Measurements from ENCODE around the gene PPP1R3A. TPM values are rescaled to one million over a fixed set of nuclear protein-coding genes. Genes with fewer than 3 reads are reported as not detected.

The PPP1R3A gene
- total RNA-seq, 1 experiment from 2014 or later, result not detected

DNA sequence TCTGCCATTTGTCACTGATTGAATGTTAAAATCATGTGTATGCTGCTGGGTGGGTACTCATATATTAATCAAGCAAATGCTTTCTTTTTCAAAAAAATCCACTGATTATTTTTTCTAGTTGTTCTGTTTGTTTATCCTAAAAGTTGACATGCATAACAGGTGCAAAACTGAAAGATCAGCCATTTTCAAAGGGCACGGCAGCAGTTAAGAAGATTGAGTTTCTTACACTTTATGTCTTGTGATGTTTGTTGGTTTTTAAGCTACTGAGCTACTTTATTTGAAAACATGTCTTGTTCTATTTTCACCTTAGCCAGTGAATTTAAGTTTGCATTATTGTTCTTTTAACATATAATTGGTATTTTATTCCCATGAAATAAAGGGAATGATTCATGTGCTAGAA, 45.8 kb downstream of the PPP1R3A start:
- H4K5ac ChIP-seq (ENCODE audit: insufficient read length, low read depth, low read length), result no peak overlapping the region
- no peaks in the 10 kb centered on the region for H3K23me2 ChIP-seq (ENCODE audit: insufficient read length, low read depth, low read length, poor library complexity, severe bottlenecking)
- H3K79me2 ChIP-seq (ENCODE audit: insufficient read depth, low read length), result no peaks in the 10 kb centered on the region
- no peaks in the 10 kb centered on the region for H3K27me3 ChIP-seq (ENCODE audit: insufficient read depth, low read length)
- H3K4me2 ChIP-seq (ENCODE audit: insufficient read depth, insufficient read length, low read length), result no peak overlapping the region
- no peak for DNase-seq
- no peak overlapping the region for H2BK120ac ChIP-seq (ENCODE audit: low read depth, low read length, poor library complexity, severe bottlenecking)
- no peak overlapping the region for H3K23ac ChIP-seq (ENCODE audit: insufficient read length, low read depth, low read length)
- no peak overlapping the region for H3T11ph ChIP-seq (ENCODE audit: low read length)
- H3K9me3 Mint-ChIP-seq, result no peaks in the 10 kb centered on the region; a peak in 1 of 5 replicates
- H2AK5ac ChIP-seq (ENCODE audit: insufficient read length, low read length), result no peak overlapping the region
- H3K4me1 Mint-ChIP-seq, result no peaks in the 10 kb centered on the region
- no peak overlapping the region for H3K14ac ChIP-seq (ENCODE audit: insufficient read depth, low read length)
- no peaks in the 10 kb centered on the region for H3K4me1 ChIP-seq (ENCODE audit: insufficient read depth, low read length)
- H3K27me3 Mint-ChIP-seq (ENCODE audit: low read depth), result no peaks in the 10 kb centered on the region
- H3K9ac ChIP-seq (ENCODE audit: extremely low read depth, insufficient read length, low read length), result no peak overlapping the region
- H2AFZ ChIP-seq (ENCODE audit: low read length), result no peak overlapping the region
- WGBS (ENCODE audit: extremely low coverage, insufficient read length, low lambda C conversion rate), result no CpG with 5 or more reads among the region's 1 CpG
- no peaks in the 10 kb centered on the region for H4K20me1 ChIP-seq (ENCODE audit: control insufficient read depth, insufficient read depth, insufficient read length)
- no peak overlapping the region for H2BK12ac ChIP-seq (ENCODE audit: insufficient read length, low read depth, low read length)
- no peak overlapping the region for H4K8ac ChIP-seq (replicated peaks; ENCODE audit: insufficient read length, low read depth, low read length)
- H3K4me3 Mint-ChIP-seq, result no peak overlapping the region
- H4K91ac ChIP-seq (ENCODE audit: insufficient read length, low read depth, low read length), result no peak overlapping the region
- H3K4ac ChIP-seq (ENCODE audit: low read depth, low read length), result no peak overlapping the region
- H3K27ac ChIP-seq (ENCODE audit: insufficient read length, low read depth, low read length), result no peak overlapping the region
- H3K9me3 ChIP-seq (ENCODE audit: control insufficient read depth, low read depth, low read length), result no peaks in the 10 kb centered on the region
- no peak overlapping the region for H2BK20ac ChIP-seq (ENCODE audit: low read depth, low read length, poor library complexity, severe bottlenecking)
- TF ChIP-seq, protein P1, sequence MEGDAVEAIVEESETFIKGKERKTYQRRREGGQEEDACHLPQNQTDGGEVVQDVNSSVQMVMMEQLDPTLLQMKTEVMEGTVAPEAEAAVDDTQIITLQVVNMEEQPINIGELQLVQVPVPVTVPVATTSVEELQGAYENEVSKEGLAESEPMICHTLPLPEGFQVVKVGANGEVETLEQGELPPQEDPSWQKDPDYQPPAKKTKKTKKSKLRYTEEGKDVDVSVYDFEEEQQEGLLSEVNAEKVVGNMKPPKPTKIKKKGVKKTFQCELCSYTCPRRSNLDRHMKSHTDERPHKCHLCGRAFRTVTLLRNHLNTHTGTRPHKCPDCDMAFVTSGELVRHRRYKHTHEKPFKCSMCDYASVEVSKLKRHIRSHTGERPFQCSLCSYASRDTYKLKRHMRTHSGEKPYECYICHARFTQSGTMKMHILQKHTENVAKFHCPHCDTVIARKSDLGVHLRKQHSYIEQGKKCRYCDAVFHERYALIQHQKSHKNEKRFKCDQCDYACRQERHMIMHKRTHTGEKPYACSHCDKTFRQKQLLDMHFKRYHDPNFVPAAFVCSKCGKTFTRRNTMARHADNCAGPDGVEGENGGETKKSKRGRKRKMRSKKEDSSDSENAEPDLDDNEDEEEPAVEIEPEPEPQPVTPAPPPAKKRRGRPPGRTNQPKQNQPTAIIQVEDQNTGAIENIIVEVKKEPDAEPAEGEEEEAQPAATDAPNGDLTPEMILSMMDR (conservative IDR thresholded peaks at IDR 0.05), result no peak
- no peak overlapping the region for H3K27ac Mint-ChIP-seq
- no peak overlapping the region for H2BK5ac ChIP-seq (ENCODE audit: insufficient read length, low read length)
- H3K18ac ChIP-seq (ENCODE audit: insufficient read length, low read depth, low read length), result no peak overlapping the region
- H3K36me3 Mint-ChIP-seq (ENCODE audit: insufficient read depth in 1 of 3, low read depth in 3 of 3), result no peaks in the 10 kb centered on the region
- H2BK15ac ChIP-seq (ENCODE audit: low read depth, low read length), result no peak overlapping the region
- no peaks in the 10 kb centered on the region for H3K79me1 ChIP-seq (ENCODE audit: insufficient read depth, low read depth, low read length, poor library complexity, severe bottlenecking)
- no peak overlapping the region for H3K56ac ChIP-seq (ENCODE audit: insufficient read length, low read depth, low read length)

Measured in H9 (cell line).